Choroid plexus epithelial cell (primary cell): ENCODE results near the gene ENTR1.
"Not testable (repeated sequence)": the region's sequence is repeated elsewhere in the genome, so short reads cannot be mapped to it uniquely, and the experiment has no call there.

Experiments
- DNase-seq: peaks from one replicate; pipeline ENCODE4 v3.0.0-alpha.2; 2010; ENCODE audit warnings: low read depth
- H3K4me3 ChIP-seq: 2 replicates; pipeline ENCODE4 v1.5.1; 2011; ENCODE audit warnings: low read depth, mild to moderate bottlenecking, control low read depth, low read length, moderate library complexity
- CTCF ChIP-seq: conservative IDR thresholded peaks from 2 replicates; pipeline ENCODE4 v1.5.1; 2011; ENCODE audit warnings: low read depth, mild to moderate bottlenecking, control low read depth, inconsistent platforms, low read length, moderate library complexity

Gene ENTR1

GRCh38 chr9:136416914-136417313 lies 6.5 kb upstream of the ENTR1 start:
- TF ChIP-seq CTCF, result no peak
- no peak for DNase-seq
- no peak overlapping the region for H3K4me3 ChIP-seq

GRCh38 chr9:136416427-136416826 lies 6.0 kb upstream of the ENTR1 start:
- H3K4me3 ChIP-seq, result no peak overlapping the region
- DNase-seq, result no peak
- no peak for TF ChIP-seq CTCF

GRCh38 chr9:136412962-136413361 lies 2.5 kb upstream of the ENTR1 start:
- no peak for TF ChIP-seq CTCF
- peak; percentile 10 for DNase-seq
- no peak overlapping the region for H3K4me3 ChIP-seq

- TF ChIP-seq CTCF, result no peak
- no peak for DNase-seq
- H3K4me3 ChIP-seq, result peak overlapping the region; percentile 93
Observed at GRCh38 chr9:136411378-136411777, 964 bp upstream of the ENTR1 start.

GRCh38 chr9:136409557-136410455 lies 608 bp downstream of the ENTR1 start:
- DNase-seq, result peak; percentile 60
- peak overlapping the region; percentile 93 for H3K4me3 ChIP-seq

GRCh38 chr9:136407911-136408310 lies 2.5 kb downstream of the ENTR1 start:
- no peak for DNase-seq
- no peak for TF ChIP-seq CTCF

More at GRCh38 chr9:136409557-136410455, 608 bp downstream of the ENTR1 start:
- no peak for TF ChIP-seq CTCF

GRCh38 chr9:136407061-136407460 lies 3.4 kb downstream of the ENTR1 start:
- DNase-seq, H3K4me3 ChIP-seq: not testable (repeated sequence)

More at GRCh38 chr9:136407911-136408310, 2.5 kb downstream of the ENTR1 start:
- no peak overlapping the region for H3K4me3 ChIP-seq

GRCh38 chr9:136405904-136406303 lies 4.5 kb downstream of the ENTR1 start:
- H3K4me3 ChIP-seq, DNase-seq: not testable (repeated sequence)
